ENCODE measurements around the gene ERCC6L2.

GRCh38 chr9:95835393-95835792, 40.1 kb upstream of the ERCC6L2 start:
- TF ChIP-seq POLR2AphosphoS5 (IDR thresholded peaks at IDR 0.05; ENCODE audit: insufficient read depth, low read depth, low read length) (no peak), POLR2A (IDR thresholded peaks at IDR 0.05; ENCODE audit: low read depth, low read length) (no peak), CTCF (IDR thresholded peaks at IDR 0.05; ENCODE audit: extremely low read depth in 1 of 2, insufficient read depth in 1 of 2, low read depth in 1 of 2, low read length in 2 of 2) (no peak), MAX (IDR thresholded peaks at IDR 0.05; ENCODE audit: insufficient read depth, insufficient read length) (no peak), EZH2 (IDR thresholded peaks at IDR 0.05; ENCODE audit: borderline replicate concordance, low read depth, low read length, severe bottlenecking) (no peak), JUN (IDR thresholded peaks at IDR 0.05; ENCODE audit: borderline replicate concordance, insufficient read depth, insufficient read length, low read depth) (no peak)
